NCI-H345 (cell line): ENCODE results near the gene GPR137C.

Experiments used
- DNase-seq: peaks from one replicate; lab custom pipeline; 2025; lab: John Stamatoyannopoulos, UW

GPR137C gene

GRCh38 chr14:52552063-52552988 is at the start of gene GPR137C, which contains the start of gene TXNDC16:
Gene GPR137C (plus strand): TSS chr14:52552836. CDS start chr14:52553148, 312 bp downstream.
Gene TXNDC16 (minus strand): TSS chr14:52552505. CDS start chr14:52543557, 8,948 bp downstream.
- DNase-seq = peak; percentile 100

- DNase-seq = no peak
These were observed 39.4 kb upstream of the GPR137C start for GRCh38 chr14:52513249-52513648.

- no peak for DNase-seq
These were observed 38.4 kb upstream of the GPR137C start for GRCh38 chr14:52514046-52514811.

GRCh38 chr14:52522033-52522432 is 30.6 kb upstream of the GPR137C start:
- no peak for DNase-seq

- no peak for DNase-seq
These were observed 29.9 kb upstream of the GPR137C start for GRCh38 chr14:52522581-52523345.

GRCh38 chr14:52527052-52527451 is 25.6 kb upstream of the GPR137C start:
- DNase-seq = no peak

GRCh38 chr14:52531481-52531880 is 21.2 kb upstream of the GPR137C start:
- DNase-seq = no peak

- no peak for DNase-seq
These were observed 16.4 kb upstream of the GPR137C start for GRCh38 chr14:52536269-52536668.

- no peak for DNase-seq
These were observed 14.0 kb upstream of the GPR137C start for GRCh38 chr14:52538623-52539022.

- no peak for DNase-seq
These were observed 6.9 kb upstream of the GPR137C start for GRCh38 chr14:52545584-52546317.

GRCh38 chr14:52546318-52546670 is 6.3 kb upstream of the GPR137C start:
- DNase-seq = no peak

- DNase-seq = no peak
These were observed 5.6 kb upstream of the GPR137C start for GRCh38 chr14:52547027-52547426.

- no peak for DNase-seq
These were observed 5.1 kb upstream of the GPR137C start for GRCh38 chr14:52547526-52547925.

GRCh38 chr14:52550661-52551060 is 2.0 kb upstream of the GPR137C start:
- DNase-seq = no peak

GRCh38 chr14:52551205-52551604 is 1.4 kb upstream of the GPR137C start:
- no peak for DNase-seq

- DNase-seq = peak; percentile 32
These were observed 957 bp upstream of the GPR137C start for GRCh38 chr14:52551696-52552062.

GRCh38 chr14:52553002-52553670 is 500 bp downstream of the GPR137C start:
- DNase-seq = peak; percentile 46

GRCh38 chr14:52553671-52554575 is 1.3 kb downstream of the GPR137C start:
- DNase-seq = peak; percentile 92

- no peak for DNase-seq
These were observed 6.1 kb downstream of the GPR137C start for GRCh38 chr14:52558688-52559087.

GRCh38 chr14:52563120-52563519 is 10.5 kb downstream of the GPR137C start:
- no peak for DNase-seq
